CD14-positive monocyte (primary cell): Measurements from ENCODE around the gene GDPGP1. TPM values are rescaled to one million over a fixed set of nuclear protein-coding genes. Genes with fewer than 3 reads are reported as not detected.

Experiments used
- DNase-seq, 3 donors: peaks; one replicate each; pipeline ENCODE4 v3.0.0-alpha.2; 2011 to 2022
- H2AFZ ChIP-seq: 2 replicates; pipeline ENCODE4 v1.6.0; 2012; ENCODE audit warnings: mild to moderate bottlenecking, low read depth, low read length, inconsistent platforms; ENCODE audit not compliant: insufficient read depth, poor library complexity, severe bottlenecking
- H3K27ac ChIP-seq, 2 donors: 1 replicate in 1 of 2; 2 replicates in 1 of 2; pipeline ENCODE4 v1.5.1; 2012 to 2013; ENCODE audit warnings: low read length in 2 of 2, control low read depth in 1 of 2, inconsistent platforms in 1 of 2, low read depth in 1 of 2, mild to moderate bottlenecking in 1 of 2
- H3K27me3 ChIP-seq, 2 donors: one replicate each; pipeline versions ENCODE4 v1.6.0 to v1.6.1; 2011 to 2013; ENCODE audit warnings: low read length in 2 of 2; ENCODE audit not compliant: control insufficient read depth in 2 of 2, insufficient read depth in 2 of 2
- H3K36me3 ChIP-seq, 2 donors: replicated peaks in 1 of 2; 1 replicate in 1 of 2; 2 replicates in 1 of 2; pipeline versions ENCODE4 v1.5.1 to v1.6.1; 2012 to 2013; ENCODE audit warnings: low read length in 2 of 2, control low read depth in 1 of 2, inconsistent platforms in 1 of 2, mild to moderate bottlenecking in 1 of 2; ENCODE audit not compliant: insufficient read depth in 2 of 2, control insufficient read depth in 1 of 2
- H3K4me1 ChIP-seq, 2 donors: 1 replicate in 1 of 2; 2 replicates in 1 of 2; pipeline versions ENCODE4 v1.5.1 to v1.6.1; 2012 to 2013; ENCODE audit warnings: low read length in 2 of 2, control low read depth in 1 of 2, inconsistent platforms in 1 of 2, mild to moderate bottlenecking in 1 of 2, moderate library complexity in 1 of 2; ENCODE audit not compliant: insufficient read depth in 2 of 2, control insufficient read depth in 1 of 2
- H3K4me2 ChIP-seq: replicated peaks from 2 replicates; pipeline ENCODE3; 2012; ENCODE audit warnings: low read length, moderate library complexity, mild to moderate bottlenecking; ENCODE audit not compliant: poor library complexity, severe bottlenecking; ENCODE audit errors: extremely low read depth
- H3K4me3 ChIP-seq, 3 experiments: fragments of 200-600 bp in 1 of 3; sonication (generic) in 1 of 3; replicated peaks in 1 of 3; 1 replicate in 2 of 3; 2 replicates in 1 of 3; pipeline ENCODE4 v1.5.1; 2011 to 2013; ENCODE audit warnings: low read length in 3 of 3, mild to moderate bottlenecking in 3 of 3, control low read depth in 2 of 3, low read depth in 2 of 3, inconsistent platforms in 1 of 3, moderate library complexity in 1 of 3
- H3K79me2 ChIP-seq: 2 replicates; pipeline ENCODE4 v1.6.0; 2012; ENCODE audit warnings: mild to moderate bottlenecking, control low read depth, inconsistent platforms, low read length, moderate library complexity; ENCODE audit not compliant: insufficient read depth
- H3K9ac ChIP-seq: 2 replicates; pipeline ENCODE4 v1.6.0; 2017; ENCODE audit warnings: low read length, mild to moderate bottlenecking; ENCODE audit not compliant: insufficient read depth, poor library complexity, severe bottlenecking
- H3K9me3 ChIP-seq, 2 donors: replicated peaks in 1 of 2; 1 replicate in 1 of 2; 2 replicates in 1 of 2; pipeline versions ENCODE4 v1.5.1 to v1.6.1; 2012 to 2013; ENCODE audit warnings: low read length in 2 of 2, control low read depth in 1 of 2; ENCODE audit not compliant: control insufficient read depth in 1 of 2, insufficient read depth in 1 of 2
- H4K20me1 ChIP-seq: 2 replicates; pipeline ENCODE4 v1.6.0; 2012; ENCODE audit warnings: mild to moderate bottlenecking, low read length, control low read depth, moderate library complexity; ENCODE audit not compliant: insufficient read depth
- H3K27ac Mint-ChIP-seq, 7 donors: one replicate each; pipeline ENCODE4 v1.8.0; 2020; ENCODE audit warnings: mild to moderate bottlenecking in 7 of 7, mixed read lengths in 7 of 7, moderate library complexity in 6 of 7, inconsistent platforms in 2 of 7
- H3K27me3 Mint-ChIP-seq, 3 donors: one replicate each; pipeline ENCODE4 v1.8.0; 2021 to 2022; ENCODE audit warnings: low read depth in 3 of 3, mild to moderate bottlenecking in 3 of 3, mixed read lengths in 3 of 3, moderate library complexity in 3 of 3, inconsistent platforms in 1 of 3
- H3K36me3 Mint-ChIP-seq, 2 donors: one replicate each; pipeline ENCODE4 v1.8.0; 2020; ENCODE audit warnings: mixed read lengths in 2 of 2, inconsistent platforms in 1 of 2, mild to moderate bottlenecking in 1 of 2
- H3K4me1 Mint-ChIP-seq: one replicate; pipeline ENCODE4 v1.8.0; 2020; ENCODE audit warnings: mild to moderate bottlenecking, mixed read lengths
- H3K4me3 Mint-ChIP-seq, 2 donors: one replicate each; pipeline ENCODE4 v1.8.0; 2020; ENCODE audit warnings: mild to moderate bottlenecking in 2 of 2, mixed read lengths in 2 of 2, moderate library complexity in 1 of 2
- H3K9me3 Mint-ChIP-seq, 7 donors: one replicate each; pipeline ENCODE4 v1.8.0; 2020 to 2022; ENCODE audit warnings: mixed read lengths in 7 of 7, mild to moderate bottlenecking in 6 of 7, moderate library complexity in 6 of 7, inconsistent platforms in 2 of 7
- WGBS: methylation state at CpG from one replicate; pipeline ENCODE4 v1.1.5; 2013; ENCODE audit warnings: missing lambda C conversion rate; ENCODE audit not compliant: insufficient coverage; 5-methylcytosine and 5-hydroxymethylcytosine counted together
- intact Hi-C, 2 donors: fragments of 100-400 bp; cut with micrococcal nuclease; formaldehyde crosslinking; loops; one replicate each; pipeline versions ENCODE4 v1.15.0 to v1.15.1; 2023
- polyA plus RNA-seq, 3 donors: library from polyadenylated mRNA; depleted of rRNA in 1 of 3; unstranded in 2 of 3; stranded (reverse) in 1 of 3; fragments of 300-500 nt in 2 of 3; fragments of >200 nt in 1 of 3; fragmentation: Illumina TruSeq in 2 of 3; gene quantifications; 1 replicate in 2 of 3; 2 replicates in 1 of 3; pipeline ENCODE4 v1.2.3, GENCODE V29; 2012 to 2021
- TF ChIP-seq, protein P1 (sequence below): fragments of 200-600 bp; IDR thresholded peaks from one replicate; pipeline ENCODE4 v1.8.0; 2022; ENCODE audit warnings: antibody characterized with exemption, mild to moderate bottlenecking

Gene GDPGP1
- polyA plus RNA-seq, 3 donors: 0.53 to 3.3 (median 0.91) TPM

- Histone ChIP-seq H3K9me3 (no peaks in the 10 kb centered on the region), H3K27ac (no peak overlapping the region), H3K4me1 (no peaks in the 10 kb centered on the region), H2AFZ (no peak overlapping the region), H3K4me2 (no peak overlapping the region), H3K9ac (no peak overlapping the region), H3K27me3 (no peaks in the 10 kb centered on the region), H3K4me3 (no peak overlapping the region), H3K36me3 (peaks cover 82 to 91% of the 10 kb centered on the region in 2 donors), H3K79me2 (peaks cover 8% of the 10 kb centered on the region), H4K20me1 (peaks cover 72% of the 10 kb centered on the region)
- H3K4me1 Mint-ChIP-seq: peaks cover 3% of the 10 kb centered on the region
- no peak for DNase-seq
- intact Hi-C loops: no loop called here
- H3K9me3 Mint-ChIP-seq: no peaks in the 10 kb centered on the region
- H3K27ac Mint-ChIP-seq: peak overlapping the region in 1 of 7 donors; percentile 40
- WGBS: no CpG with 5 or more reads among the region's 2 CpGs
- H3K27me3 Mint-ChIP-seq: peaks cover 0 to 2% (median 0%) of the 10 kb centered on the region in 3 donors
- H3K36me3 Mint-ChIP-seq: peaks cover 74 to 94% of the 10 kb centered on the region in 2 donors
- no peak overlapping the region for H3K4me3 Mint-ChIP-seq
- TF ChIP-seq, protein P1, sequence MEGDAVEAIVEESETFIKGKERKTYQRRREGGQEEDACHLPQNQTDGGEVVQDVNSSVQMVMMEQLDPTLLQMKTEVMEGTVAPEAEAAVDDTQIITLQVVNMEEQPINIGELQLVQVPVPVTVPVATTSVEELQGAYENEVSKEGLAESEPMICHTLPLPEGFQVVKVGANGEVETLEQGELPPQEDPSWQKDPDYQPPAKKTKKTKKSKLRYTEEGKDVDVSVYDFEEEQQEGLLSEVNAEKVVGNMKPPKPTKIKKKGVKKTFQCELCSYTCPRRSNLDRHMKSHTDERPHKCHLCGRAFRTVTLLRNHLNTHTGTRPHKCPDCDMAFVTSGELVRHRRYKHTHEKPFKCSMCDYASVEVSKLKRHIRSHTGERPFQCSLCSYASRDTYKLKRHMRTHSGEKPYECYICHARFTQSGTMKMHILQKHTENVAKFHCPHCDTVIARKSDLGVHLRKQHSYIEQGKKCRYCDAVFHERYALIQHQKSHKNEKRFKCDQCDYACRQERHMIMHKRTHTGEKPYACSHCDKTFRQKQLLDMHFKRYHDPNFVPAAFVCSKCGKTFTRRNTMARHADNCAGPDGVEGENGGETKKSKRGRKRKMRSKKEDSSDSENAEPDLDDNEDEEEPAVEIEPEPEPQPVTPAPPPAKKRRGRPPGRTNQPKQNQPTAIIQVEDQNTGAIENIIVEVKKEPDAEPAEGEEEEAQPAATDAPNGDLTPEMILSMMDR: no peak
Observed at GRCh38 chr15:90222547-90222946, 11.5 kb upstream of the GDPGP1 start.

- Histone ChIP-seq H3K36me3 (peaks cover 82 to 91% of the 10 kb centered on the region in 2 donors), H3K27me3 (no peaks in the 10 kb centered on the region), H2AFZ (no peak overlapping the region), H4K20me1 (peaks cover 73% of the 10 kb centered on the region), H3K9me3 (no peaks in the 10 kb centered on the region), H3K27ac (no peak overlapping the region), H3K4me2 (no peak overlapping the region), H3K79me2 (no peaks in the 10 kb centered on the region), H3K4me3 (no peak overlapping the region), H3K4me1 (no peaks in the 10 kb centered on the region), H3K9ac (no peak overlapping the region)
- peak overlapping the region in 3 of 7 donors; percentile 8 to 25 (median 21) for H3K27ac Mint-ChIP-seq
- no peak for DNase-seq
- H3K36me3 Mint-ChIP-seq: peaks cover 74 to 94% of the 10 kb centered on the region in 2 donors
- TF ChIP-seq, protein P1: no peak
- WGBS: 97% methylated on average over 20 of the region's 22 CpGs
- intact Hi-C loops: no loop called here
- no peaks in the 10 kb centered on the region for H3K9me3 Mint-ChIP-seq
- peaks cover 3% of the 10 kb centered on the region for H3K4me1 Mint-ChIP-seq
- H3K4me3 Mint-ChIP-seq: no peak overlapping the region
- H3K27me3 Mint-ChIP-seq: peaks cover 0 to 2% (median 0%) of the 10 kb centered on the region in 3 donors
Observed at GRCh38 chr15:90223441-90224165, 10.4 kb upstream of the GDPGP1 start.
